Ishikawa (cell line): ENCODE results near the gene COL4A2.

Source experiments
- CEBPB ChIP-seq: IDR thresholded peaks from 2 replicates; pipeline ENCODE4 v1.6.1; 2012
- CREB1 ChIP-seq: IDR thresholded peaks from 2 replicates; pipeline ENCODE4 v1.6.1; 2012; ENCODE audit warnings: low read depth
- EGR1 ChIP-seq: IDR thresholded peaks from 2 replicates; pipeline ENCODE4 v1.6.1; 2012
- EP300 ChIP-seq: IDR thresholded peaks from 2 replicates; pipeline ENCODE4 v1.6.1; 2012; ENCODE audit warnings: borderline replicate concordance
- FOXM1 ChIP-seq: IDR thresholded peaks from 2 replicates; pipeline ENCODE4 v1.6.1; 2012; ENCODE audit warnings: low read depth, borderline replicate concordance
- NFIC ChIP-seq: IDR thresholded peaks from 2 replicates; pipeline ENCODE4 v1.6.1; 2012
- RAD21 ChIP-seq: IDR thresholded peaks from 2 replicates; pipeline ENCODE4 v1.6.1; 2012; ENCODE audit warnings: low read depth
- TAF1 ChIP-seq: IDR thresholded peaks from 2 replicates; pipeline ENCODE4 v1.6.1; 2012; ENCODE audit warnings: low read depth, mild to moderate bottlenecking
- TCF12 ChIP-seq: IDR thresholded peaks from 2 replicates; pipeline ENCODE4 v1.6.1; 2012; ENCODE audit warnings: low read depth
- TEAD4 ChIP-seq: IDR thresholded peaks from 2 replicates; pipeline ENCODE4 v1.6.1; 2012
- YY1 ChIP-seq: IDR thresholded peaks from 2 replicates; pipeline ENCODE4 v1.6.1; 2012; ENCODE audit warnings: low read depth
- ZBTB7A ChIP-seq: IDR thresholded peaks from 2 replicates; pipeline ENCODE4 v1.6.1; 2012; ENCODE audit warnings: low read depth
- TF ChIP-seq, protein P1 (sequence below): IDR thresholded peaks from 2 replicates; pipeline ENCODE4 v1.6.1; 2012
- TF ChIP-seq, protein P2 (sequence below): IDR thresholded peaks from 2 replicates; pipeline ENCODE4 v1.6.1; 2012
- TF ChIP-seq, protein P3 (sequence below): IDR thresholded peaks from 2 replicates; pipeline ENCODE4 v1.6.1; 2012; ENCODE audit warnings: low read depth, mild to moderate bottlenecking

The COL4A2 gene

DNA sequence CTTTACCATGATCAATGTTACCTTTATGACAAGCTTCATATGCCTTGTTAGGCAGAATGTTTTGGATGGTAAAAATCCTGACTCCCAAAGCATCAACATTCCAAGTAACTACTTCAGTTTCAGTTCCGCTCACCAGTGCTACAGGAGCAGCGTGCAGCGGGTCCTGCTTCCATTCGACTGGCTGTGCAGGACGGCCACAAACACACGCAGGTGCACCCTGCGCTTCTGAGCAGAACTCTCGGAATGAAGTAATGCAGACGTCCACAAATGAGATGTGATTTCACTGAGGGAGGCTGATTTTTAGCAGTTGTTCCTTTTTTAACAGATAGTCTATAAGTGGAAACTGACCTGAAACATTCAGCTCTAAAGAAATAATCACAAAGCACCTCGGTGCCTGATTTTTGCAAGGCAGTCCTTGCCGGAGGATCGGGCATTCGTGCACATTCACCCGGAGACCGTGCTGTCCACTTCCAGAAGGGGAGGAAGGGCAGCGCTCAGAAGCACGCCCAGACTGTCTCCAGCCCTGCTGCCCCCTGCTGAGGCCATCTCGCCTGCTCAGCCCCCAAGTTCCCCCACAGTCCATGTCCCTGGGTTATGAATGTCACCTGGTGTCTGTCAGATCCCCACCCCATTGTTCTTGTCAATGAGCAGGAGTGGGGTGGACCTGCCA is 168.6 kb downstream of the COL4A2 start:
- TF ChIP-seq YY1 (no peak), ZBTB7A (no peak), NFIC (no peak), RAD21 (no peak), EGR1 (no peak), TEAD4 (no peak), CEBPB (no peak), FOXM1 (no peak), EP300 (no peak), TCF12 (no peak), TAF1 (no peak)
- TF ChIP-seq, protein P1, sequence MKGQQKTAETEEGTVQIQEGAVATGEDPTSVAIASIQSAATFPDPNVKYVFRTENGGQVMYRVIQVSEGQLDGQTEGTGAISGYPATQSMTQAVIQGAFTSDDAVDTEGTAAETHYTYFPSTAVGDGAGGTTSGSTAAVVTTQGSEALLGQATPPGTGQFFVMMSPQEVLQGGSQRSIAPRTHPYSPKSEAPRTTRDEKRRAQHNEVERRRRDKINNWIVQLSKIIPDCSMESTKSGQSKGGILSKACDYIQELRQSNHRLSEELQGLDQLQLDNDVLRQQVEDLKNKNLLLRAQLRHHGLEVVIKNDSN, result no peak
- TF ChIP-seq, protein P2, sequence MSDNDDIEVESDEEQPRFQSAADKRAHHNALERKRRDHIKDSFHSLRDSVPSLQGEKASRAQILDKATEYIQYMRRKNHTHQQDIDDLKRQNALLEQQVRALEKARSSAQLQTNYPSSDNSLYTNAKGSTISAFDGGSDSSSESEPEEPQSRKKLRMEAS, result no peak
- TF ChIP-seq, protein P3, sequence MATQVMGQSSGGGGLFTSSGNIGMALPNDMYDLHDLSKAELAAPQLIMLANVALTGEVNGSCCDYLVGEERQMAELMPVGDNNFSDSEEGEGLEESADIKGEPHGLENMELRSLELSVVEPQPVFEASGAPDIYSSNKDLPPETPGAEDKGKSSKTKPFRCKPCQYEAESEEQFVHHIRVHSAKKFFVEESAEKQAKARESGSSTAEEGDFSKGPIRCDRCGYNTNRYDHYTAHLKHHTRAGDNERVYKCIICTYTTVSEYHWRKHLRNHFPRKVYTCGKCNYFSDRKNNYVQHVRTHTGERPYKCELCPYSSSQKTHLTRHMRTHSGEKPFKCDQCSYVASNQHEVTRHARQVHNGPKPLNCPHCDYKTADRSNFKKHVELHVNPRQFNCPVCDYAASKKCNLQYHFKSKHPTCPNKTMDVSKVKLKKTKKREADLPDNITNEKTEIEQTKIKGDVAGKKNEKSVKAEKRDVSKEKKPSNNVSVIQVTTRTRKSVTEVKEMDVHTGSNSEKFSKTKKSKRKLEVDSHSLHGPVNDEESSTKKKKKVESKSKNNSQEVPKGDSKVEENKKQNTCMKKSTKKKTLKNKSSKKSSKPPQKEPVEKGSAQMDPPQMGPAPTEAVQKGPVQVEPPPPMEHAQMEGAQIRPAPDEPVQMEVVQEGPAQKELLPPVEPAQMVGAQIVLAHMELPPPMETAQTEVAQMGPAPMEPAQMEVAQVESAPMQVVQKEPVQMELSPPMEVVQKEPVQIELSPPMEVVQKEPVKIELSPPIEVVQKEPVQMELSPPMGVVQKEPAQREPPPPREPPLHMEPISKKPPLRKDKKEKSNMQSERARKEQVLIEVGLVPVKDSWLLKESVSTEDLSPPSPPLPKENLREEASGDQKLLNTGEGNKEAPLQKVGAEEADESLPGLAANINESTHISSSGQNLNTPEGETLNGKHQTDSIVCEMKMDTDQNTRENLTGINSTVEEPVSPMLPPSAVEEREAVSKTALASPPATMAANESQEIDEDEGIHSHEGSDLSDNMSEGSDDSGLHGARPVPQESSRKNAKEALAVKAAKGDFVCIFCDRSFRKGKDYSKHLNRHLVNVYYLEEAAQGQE, result no peak

DNA sequence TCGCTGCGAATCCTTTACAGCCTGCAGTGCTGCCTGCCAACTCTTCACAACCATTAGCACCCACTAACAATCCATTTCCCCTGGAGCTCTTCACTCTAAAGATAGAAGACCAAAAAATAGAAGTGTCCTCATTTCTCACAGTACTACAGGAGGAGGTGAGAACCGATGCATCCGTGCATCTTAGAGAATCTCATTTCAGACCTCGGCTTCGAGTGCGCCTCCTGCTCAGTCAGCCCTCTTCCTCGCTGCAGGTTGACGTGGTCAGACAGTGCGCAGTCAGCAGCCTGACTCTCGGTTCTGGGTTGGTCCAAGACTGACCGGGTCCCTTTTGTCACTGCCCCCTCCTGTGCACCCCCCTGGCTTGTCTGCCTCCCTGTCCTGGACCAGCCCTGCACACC is 169.1 kb downstream of the COL4A2 start:
- no peak for TF ChIP-seq TEAD4
- TF ChIP-seq, protein P1, result no peak
- no peak for TF ChIP-seq RAD21
- TF ChIP-seq, protein P3, result no peak
- TF ChIP-seq YY1, result no peak
- no peak for TF ChIP-seq TAF1
- TF ChIP-seq FOXM1, result no peak
- TF ChIP-seq, protein P2, result no peak
- TF ChIP-seq EP300, result no peak
- no peak for TF ChIP-seq CREB1
- no peak for TF ChIP-seq EGR1
- no peak for TF ChIP-seq TCF12
- TF ChIP-seq ZBTB7A, result no peak
- TF ChIP-seq CEBPB, result no peak
- no peak for TF ChIP-seq NFIC

DNA sequence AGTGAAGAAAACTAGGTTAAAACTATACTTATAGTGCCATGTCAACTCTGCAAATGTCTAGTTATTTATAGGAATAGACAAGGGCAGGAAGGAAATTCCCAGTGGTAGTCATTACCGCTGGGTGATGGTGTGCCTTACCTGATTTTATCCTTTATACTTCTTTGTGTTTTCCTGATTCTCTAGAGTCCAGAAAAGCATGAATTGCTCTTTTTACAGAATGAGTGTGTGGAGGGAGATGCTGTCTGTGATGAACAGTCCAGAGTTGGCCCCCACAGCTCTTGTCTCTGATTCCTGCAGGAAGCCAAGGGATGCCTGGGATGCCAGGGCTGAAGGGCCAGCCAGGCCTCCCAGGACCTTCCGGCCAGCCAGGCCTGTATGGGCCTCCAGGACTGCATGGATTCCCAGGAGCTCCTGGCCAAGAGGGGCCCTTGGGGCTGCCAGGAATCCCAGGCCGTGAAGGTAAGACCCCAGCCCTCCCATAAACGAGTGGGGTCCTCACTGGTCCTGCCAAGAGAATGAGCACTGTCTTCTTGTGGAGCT is 170.7 kb downstream of the COL4A2 start:
- TF ChIP-seq CREB1, result no peak
- TF ChIP-seq RAD21, result no peak
- no peak for TF ChIP-seq TEAD4
- TF ChIP-seq TCF12, result no peak
- TF ChIP-seq, protein P3, result no peak
- TF ChIP-seq, protein P2, result no peak
- no peak for TF ChIP-seq FOXM1
- TF ChIP-seq NFIC, result no peak
- TF ChIP-seq TAF1, result no peak
- no peak for TF ChIP-seq EGR1
- TF ChIP-seq CEBPB, result no peak
